ENCODE measurements around the gene ANKS6. TPM values are rescaled to one million over a fixed set of nuclear protein-coding genes. Genes with fewer than 3 reads are reported as not detected.

ANKS6 gene
- total RNA-seq, 2 donors from 2014 or later, result 13.2 to 32.0 TPM

DNA sequence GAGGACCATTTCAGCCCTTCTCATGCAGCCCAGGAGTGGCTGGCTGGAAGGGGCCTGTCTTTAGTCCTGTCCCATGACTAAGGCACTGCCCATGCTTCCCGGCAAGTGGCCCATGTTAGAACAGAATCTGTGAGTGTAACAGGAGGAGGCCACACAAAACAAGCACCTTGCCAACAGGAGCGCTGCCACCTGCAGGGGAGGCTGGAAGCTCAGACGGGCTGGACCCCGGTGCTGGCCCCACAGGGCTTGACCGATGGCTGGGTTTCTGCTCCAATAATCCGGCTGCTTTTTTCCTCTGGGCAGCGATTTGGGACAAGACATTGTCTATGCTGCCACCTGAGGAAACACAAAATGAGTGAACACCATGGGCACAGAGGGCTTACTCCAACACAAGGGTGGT lies 28.4 kb downstream of the ANKS6 start:
- peaks cover 17 to 28% of the 10 kb centered on the region in 2 donors for H3K36me3 ChIP-seq (replicated peaks in 1 of 2; ENCODE audit: insufficient read depth in 1 of 2, low read depth in 2 of 2)
- no peak for TF ChIP-seq POLR2A (IDR thresholded peaks at IDR 0.05)
- TF ChIP-seq, protein P1, sequence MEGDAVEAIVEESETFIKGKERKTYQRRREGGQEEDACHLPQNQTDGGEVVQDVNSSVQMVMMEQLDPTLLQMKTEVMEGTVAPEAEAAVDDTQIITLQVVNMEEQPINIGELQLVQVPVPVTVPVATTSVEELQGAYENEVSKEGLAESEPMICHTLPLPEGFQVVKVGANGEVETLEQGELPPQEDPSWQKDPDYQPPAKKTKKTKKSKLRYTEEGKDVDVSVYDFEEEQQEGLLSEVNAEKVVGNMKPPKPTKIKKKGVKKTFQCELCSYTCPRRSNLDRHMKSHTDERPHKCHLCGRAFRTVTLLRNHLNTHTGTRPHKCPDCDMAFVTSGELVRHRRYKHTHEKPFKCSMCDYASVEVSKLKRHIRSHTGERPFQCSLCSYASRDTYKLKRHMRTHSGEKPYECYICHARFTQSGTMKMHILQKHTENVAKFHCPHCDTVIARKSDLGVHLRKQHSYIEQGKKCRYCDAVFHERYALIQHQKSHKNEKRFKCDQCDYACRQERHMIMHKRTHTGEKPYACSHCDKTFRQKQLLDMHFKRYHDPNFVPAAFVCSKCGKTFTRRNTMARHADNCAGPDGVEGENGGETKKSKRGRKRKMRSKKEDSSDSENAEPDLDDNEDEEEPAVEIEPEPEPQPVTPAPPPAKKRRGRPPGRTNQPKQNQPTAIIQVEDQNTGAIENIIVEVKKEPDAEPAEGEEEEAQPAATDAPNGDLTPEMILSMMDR (IDR thresholded peaks at IDR 0.05), result no peak
- no peaks in the 10 kb centered on the region for H3K4me1 ChIP-seq
- no peak overlapping the region for H3K27ac ChIP-seq
- DNase-seq (no peak), ATAC-seq (no peak)
- intact Hi-C loops (cut with DNase I), result no loop called here
- no peaks in the 10 kb centered on the region for H3K27me3 ChIP-seq
- 94 to 100% methylated on average over 3 to 7 of the region's 7 CpGs for WGBS, 2 donors
- H3K4me3 ChIP-seq, result no peak overlapping the region
- no peaks in the 10 kb centered on the region for H3K9me3 ChIP-seq

DNA sequence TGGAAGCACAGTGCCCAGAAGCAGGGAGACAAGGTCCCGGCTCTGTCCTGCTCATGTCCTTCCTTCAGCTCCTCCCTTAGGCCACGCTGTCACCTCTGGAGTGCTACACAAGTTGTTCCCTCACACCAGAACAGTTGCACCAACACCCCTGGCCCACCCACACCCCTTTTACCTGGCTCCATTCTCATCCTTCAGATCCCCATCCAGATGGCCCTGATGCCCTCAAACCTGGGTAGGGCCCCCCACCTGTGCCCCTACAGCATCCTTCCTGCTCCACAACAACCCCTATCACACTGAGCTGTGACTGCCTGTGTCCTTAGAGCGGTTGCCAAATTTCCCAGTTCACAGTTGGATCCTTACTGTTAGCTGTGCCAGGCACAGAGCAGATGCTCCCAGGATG lies 29.2 kb downstream of the ANKS6 start:
- no peaks in the 10 kb centered on the region for H3K9me3 ChIP-seq
- no peak overlapping the region for H3K27ac ChIP-seq
- no peak for ATAC-seq
- intact Hi-C loops (cut with DNase I), result no loop called here
- TF ChIP-seq, protein P1 (IDR thresholded peaks at IDR 0.05), result no peak
- no peak for TF ChIP-seq POLR2A (IDR thresholded peaks at IDR 0.05)
- WGBS, 2 donors, result 83 to 100% methylated on average over 2 to 3 of the region's 3 CpGs
- no peak overlapping the region for H3K4me3 ChIP-seq
- H3K4me1 ChIP-seq, result no peaks in the 10 kb centered on the region
- DNase-seq, result no peak
- H3K27me3 ChIP-seq, result no peaks in the 10 kb centered on the region
- H3K36me3 ChIP-seq (replicated peaks in 1 of 2; ENCODE audit: insufficient read depth in 1 of 2, low read depth in 2 of 2), result peaks cover 10 to 21% of the 10 kb centered on the region in 2 donors

DNA sequence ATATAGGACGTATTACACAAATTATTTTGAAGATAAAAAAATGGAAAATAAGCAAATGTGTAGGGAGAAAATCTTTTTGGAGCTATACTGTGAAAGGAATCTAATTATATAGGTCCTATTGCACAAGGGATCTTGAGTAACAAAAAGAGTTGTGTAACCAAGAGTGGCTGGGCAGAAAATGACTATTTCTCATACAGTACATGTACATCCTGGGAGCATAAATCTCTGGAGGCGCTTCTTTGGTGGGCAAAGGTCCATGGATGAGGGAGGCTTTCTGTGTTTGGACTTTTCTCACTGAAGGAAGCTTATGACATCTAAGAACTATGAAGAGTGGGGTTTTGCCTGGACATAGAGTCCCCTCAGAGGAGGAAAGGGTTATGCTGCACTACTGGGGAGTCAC lies 29.8 kb downstream of the ANKS6 start:
- H3K36me3 ChIP-seq (replicated peaks in 1 of 2; ENCODE audit: insufficient read depth in 1 of 2, low read depth in 2 of 2), result peaks cover 5 to 15% of the 10 kb centered on the region in 2 donors
- H3K4me3 ChIP-seq, result no peak overlapping the region
- H3K4me1 ChIP-seq, result no peaks in the 10 kb centered on the region
- no peak overlapping the region for H3K27ac ChIP-seq
- ATAC-seq, result no peak
- WGBS, 2 donors, result 85 to 94% methylated on average over 2 of the region's 2 CpGs
- H3K9me3 ChIP-seq, result no peaks in the 10 kb centered on the region
- no peaks in the 10 kb centered on the region for H3K27me3 ChIP-seq
- TF ChIP-seq, protein P1 (IDR thresholded peaks at IDR 0.05), result no peak
- no peak for TF ChIP-seq POLR2A (IDR thresholded peaks at IDR 0.05)
- intact Hi-C loops (cut with DNase I), result no loop called here
- DNase-seq, result no peak

DNA sequence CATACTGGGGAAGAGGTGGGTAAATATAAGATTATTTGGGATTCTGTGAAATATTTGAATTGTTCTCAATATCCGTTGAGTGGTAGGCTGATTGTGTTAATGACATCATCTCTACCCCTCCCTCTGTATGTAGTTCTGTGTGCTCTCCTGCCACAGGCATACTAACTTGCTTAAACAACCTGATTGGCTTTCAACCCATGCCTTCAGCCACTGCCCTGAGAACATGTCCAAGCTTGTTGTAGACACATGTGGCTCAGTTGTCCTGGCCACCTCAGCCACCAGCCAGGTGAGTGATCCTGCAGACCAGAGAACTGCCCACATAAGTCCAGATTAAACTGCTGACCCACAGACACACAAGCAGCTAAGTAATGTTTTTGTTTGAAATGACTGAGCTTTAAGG lies 31.1 kb downstream of the ANKS6 start:
- peaks cover 3 to 10% of the 10 kb centered on the region in 2 donors for H3K36me3 ChIP-seq (replicated peaks in 1 of 2; ENCODE audit: insufficient read depth in 1 of 2, low read depth in 2 of 2)
- no peaks in the 10 kb centered on the region for H3K27me3 ChIP-seq
- H3K9me3 ChIP-seq, result no peaks in the 10 kb centered on the region
- H3K4me1 ChIP-seq, result no peaks in the 10 kb centered on the region
- no peak overlapping the region for H3K4me3 ChIP-seq
- H3K27ac ChIP-seq, result no peak overlapping the region
- TF ChIP-seq, protein P1 (IDR thresholded peaks at IDR 0.05), result no peak
- no peak for TF ChIP-seq POLR2A (IDR thresholded peaks at IDR 0.05)
- 87 to 100% methylated on average over 1 of the region's 1 CpG for WGBS, 2 donors
- ATAC-seq (no peak), DNase-seq (no peak)
- intact Hi-C loops (cut with DNase I), result no loop called here

DNA sequence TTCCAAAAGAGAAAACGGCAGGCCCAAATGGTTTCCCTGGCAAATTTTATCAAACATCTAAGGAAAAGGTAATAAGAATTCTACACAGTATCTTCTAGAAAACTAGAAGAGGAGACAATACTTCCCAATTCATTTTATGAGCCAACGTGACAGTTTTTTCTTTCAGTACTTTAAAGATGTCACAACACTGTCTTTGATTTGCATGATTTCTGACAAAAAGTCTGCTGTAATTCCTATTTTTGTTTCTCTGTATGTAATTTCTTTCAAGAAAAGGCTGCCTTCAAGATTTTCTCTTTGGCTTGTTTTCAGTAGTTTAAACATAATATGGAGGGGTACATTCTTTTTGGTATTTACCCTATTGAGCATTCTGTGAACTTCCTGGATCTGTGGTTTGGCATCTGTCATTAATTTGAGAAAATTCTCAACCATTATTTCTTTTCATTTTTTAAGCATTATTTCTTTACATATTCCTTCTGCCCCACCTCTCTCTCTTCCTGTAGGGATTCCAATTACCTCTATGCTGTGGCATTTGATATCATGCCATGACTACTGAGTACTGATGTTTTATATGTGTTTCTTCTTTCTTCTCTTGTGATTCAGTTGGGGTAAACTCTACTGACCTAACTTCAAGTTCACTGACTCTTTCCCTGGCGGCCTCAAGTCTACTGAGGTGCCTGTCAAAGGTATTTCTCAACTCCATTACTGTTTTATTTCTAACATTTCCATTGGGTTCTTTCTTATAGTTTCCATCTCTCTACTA lies 32.2 kb downstream of the ANKS6 start:
- H3K36me3 ChIP-seq (replicated peaks in 1 of 2; ENCODE audit: insufficient read depth in 1 of 2, low read depth in 2 of 2), result peaks cover 0 to 6% of the 10 kb centered on the region in 2 donors

More for the DNA sequence above, 32.2 kb downstream of the ANKS6 start:
- ATAC-seq, result no peak
- no peak for TF ChIP-seq POLR2A (IDR thresholded peaks at IDR 0.05)
- TF ChIP-seq, protein P1 (IDR thresholded peaks at IDR 0.05), result no peak
- H3K27ac ChIP-seq, result no peak overlapping the region
- WGBS, 2 donors, result 94 to 95% methylated on average over 3 of the region's 3 CpGs
- intact Hi-C loops (cut with DNase I), result no loop called here
- no peaks in the 10 kb centered on the region for H3K27me3 ChIP-seq
- no peak for DNase-seq
- no peaks in the 10 kb centered on the region for H3K4me1 ChIP-seq
- no peaks in the 10 kb centered on the region for H3K9me3 ChIP-seq
- H3K4me3 ChIP-seq, result no peak overlapping the region
